Measurements from ENCODE around the gene SVIL.
A peak's percentile ranks its signal among the peaks of the same experiment; 100 is the strongest.
"Not testable (repeated sequence)": the region's sequence is repeated elsewhere in the genome, so short reads cannot be mapped to it uniquely, and the experiment has no call there.

SVIL gene

DNA sequence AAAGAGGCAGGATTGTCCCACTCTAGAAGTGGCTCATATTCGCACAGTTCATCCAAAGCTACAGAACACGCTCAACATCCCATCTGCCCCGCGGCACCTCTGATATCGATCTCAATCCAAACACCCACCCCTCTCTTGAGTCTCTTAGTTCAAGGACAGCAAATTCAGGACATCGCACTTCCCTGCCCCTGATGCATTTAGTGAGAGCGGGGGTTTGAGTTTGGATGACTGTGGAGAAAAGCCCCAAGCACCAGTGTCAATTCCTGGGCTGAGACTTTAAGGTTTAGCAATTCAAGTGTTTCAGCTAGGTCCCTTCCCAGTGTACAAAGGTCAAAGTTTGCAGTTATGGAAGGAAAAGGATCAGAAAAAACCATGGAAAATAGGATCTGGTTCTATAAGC lies 179.7 kb downstream of the SVIL start:
- no peak for DNase-seq (ENCODE audit: low read depth in 2 of 2)

DNA sequence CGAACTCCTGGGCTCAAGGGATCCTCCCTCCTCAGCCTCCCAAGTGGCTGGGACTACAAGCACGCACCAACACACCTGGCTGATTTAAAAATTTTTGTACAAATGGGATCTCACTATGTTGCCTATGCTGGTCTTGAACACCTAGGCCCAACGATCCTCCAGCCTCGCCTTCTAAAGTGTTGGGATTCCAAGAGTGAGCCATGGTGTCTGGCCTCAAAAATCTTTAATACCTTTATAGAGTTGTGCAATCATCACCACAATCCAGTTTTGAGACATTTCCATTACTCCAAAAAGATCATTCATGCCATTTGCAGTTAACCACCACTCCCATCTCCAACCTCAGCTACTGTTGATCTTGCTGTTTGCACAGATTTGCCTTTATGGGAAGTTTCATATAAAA lies 180.5 kb downstream of the SVIL start:
- DNase-seq (ENCODE audit: low read depth in 2 of 2): no peak

GRCh38 chr10:29452546-29452945 lies 182.2 kb downstream of the SVIL start:
- DNase-seq (ENCODE audit: low read depth in 2 of 2): no peak

GRCh38 chr10:29451946-29452345 lies 182.8 kb downstream of the SVIL start:
- no peak for DNase-seq (ENCODE audit: low read depth in 2 of 2)

GRCh38 chr10:29450405-29450804 lies 184.4 kb downstream of the SVIL start:
- no peak for DNase-seq (ENCODE audit: low read depth in 2 of 2)

DNA sequence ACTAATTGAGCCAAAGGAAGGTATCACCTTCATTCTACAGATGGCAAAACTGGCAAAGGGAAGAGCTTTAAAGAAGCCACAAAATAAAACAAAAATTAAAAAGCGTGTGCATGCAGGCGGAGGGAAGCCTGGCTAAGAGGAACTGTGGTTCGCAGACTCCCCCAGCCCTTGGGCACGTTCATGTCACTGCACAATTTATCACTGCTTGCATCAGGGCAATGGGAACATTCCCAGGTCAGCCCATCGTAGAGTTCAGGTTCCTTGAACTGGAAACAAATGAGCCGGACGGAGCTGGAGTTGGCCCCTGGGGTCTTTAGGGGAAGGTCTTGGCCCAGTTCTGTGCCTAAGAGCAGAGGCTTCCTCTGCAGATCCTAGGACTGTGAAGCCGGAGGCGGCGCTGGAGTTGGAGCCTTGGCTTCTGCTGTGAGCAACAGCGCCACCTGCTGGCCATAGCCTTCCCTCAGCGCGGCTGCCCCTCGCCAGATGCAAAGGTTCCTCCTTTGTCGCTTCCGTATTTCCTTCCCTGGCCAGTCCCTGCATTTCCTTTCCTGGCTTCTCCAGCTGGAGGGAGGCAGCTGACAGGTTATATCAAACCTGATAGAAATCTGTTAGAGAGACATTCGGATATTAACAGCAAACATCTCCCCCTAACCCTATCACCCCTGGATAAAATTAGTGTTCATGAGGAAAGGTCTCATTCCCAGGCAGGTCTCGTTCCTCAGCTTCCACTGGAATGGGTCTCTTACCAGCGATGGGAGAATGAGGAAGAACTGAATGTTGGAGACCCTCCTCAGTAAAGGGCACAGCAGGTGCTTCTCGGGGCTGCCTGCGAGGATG lies 185.8 kb downstream of the SVIL start:
- DNase-seq (ENCODE audit: low read depth in 2 of 2): peak; percentile 65 to 72

DNA sequence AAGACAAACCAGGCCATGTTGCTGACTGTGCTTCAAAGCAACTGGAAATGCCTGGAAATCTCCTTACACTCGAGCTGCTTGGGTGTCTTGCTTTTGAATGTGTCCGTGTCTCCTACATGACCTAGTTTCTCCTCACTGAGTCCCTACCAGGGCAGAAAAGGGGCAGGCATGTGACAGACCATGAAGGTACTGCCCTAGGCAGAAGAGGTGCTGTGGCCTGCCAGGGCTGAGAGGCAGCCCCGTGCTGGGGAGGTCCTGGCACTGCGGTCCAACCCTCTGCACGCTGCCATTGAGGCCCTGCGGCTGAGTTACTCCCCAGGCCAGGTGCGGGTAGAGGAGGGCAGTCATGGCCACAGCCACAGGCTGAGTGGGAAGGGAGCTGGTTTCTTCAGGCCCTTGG lies 186.6 kb downstream of the SVIL start:
- DNase-seq (ENCODE audit: low read depth in 2 of 2): no peak

- DNase-seq (ENCODE audit: low read depth in 2 of 2): no peak
Observed at GRCh38 chr10:29446327-29446726, 188.4 kb downstream of the SVIL start.

DNA sequence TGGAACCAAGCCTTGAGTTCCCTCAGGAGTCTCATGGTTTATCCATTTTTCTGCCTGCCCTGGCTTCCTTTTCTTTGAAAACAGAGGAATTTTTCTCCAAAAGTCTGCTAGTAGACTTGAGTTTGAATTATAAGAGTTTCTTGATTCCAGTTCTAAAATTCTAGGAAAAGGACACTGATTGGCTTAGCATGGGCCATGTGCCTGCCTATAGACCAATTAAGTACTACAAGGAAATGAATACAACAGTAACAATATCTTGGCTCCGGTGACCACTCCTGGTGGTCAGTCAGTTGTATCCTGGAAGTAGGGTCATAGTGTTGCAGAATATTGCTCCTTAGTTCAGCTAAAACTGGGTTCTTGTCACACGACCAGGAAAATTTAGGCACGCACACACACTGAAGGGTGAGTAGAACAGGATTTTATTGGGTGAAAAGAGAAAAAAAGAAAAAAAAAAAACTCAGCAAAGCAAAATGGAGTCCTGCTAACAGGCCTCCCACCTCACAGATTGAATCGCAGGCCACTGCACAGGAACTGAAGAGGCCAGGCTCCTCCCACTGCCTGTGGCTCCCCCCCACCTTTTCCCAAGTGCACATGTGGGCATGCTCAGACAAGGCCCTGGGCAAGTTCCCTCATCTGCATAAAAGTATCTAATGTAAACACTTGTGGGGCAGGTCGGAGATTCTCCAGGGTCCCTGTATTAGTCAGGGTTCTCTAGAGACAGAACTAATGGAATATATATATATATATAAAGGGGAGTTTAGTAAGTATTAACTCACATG lies 190.8 kb downstream of the SVIL start:
- DNase-seq (ENCODE audit: low read depth in 2 of 2): no peak

- no peak for DNase-seq (ENCODE audit: low read depth in 2 of 2)
Observed at GRCh38 chr10:29440981-29441380, 193.8 kb downstream of the SVIL start.

GRCh38 chr10:29439005-29439404 lies 195.8 kb downstream of the SVIL start:
- DNase-seq (ENCODE audit: low read depth in 2 of 2): not testable (repeated sequence)

DNA sequence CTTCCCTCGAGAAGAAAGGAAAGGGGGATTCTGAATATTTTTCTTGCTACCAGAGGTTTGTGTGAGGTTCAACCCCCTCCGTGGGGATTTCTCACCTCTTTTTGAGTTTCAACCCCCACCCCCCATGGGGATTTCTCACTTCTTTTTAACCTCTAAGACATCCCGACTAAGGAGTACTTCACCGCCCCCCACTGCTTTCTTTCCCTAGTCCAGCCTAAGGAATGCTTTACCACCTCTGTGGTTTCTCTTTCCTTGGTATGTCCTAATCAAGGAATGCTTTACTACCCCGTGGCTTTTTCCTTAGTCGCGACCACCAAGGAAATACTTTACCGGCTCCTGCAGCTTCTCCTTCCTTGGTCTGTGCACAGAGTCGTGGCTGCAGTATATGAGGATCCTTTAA lies 196.5 kb downstream of the SVIL start:
- DNase-seq (ENCODE audit: low read depth in 2 of 2): no peak

- no peak for DNase-seq (ENCODE audit: low read depth in 2 of 2)
Observed at GRCh38 chr10:29437871-29438270, 196.9 kb downstream of the SVIL start.

DNA sequence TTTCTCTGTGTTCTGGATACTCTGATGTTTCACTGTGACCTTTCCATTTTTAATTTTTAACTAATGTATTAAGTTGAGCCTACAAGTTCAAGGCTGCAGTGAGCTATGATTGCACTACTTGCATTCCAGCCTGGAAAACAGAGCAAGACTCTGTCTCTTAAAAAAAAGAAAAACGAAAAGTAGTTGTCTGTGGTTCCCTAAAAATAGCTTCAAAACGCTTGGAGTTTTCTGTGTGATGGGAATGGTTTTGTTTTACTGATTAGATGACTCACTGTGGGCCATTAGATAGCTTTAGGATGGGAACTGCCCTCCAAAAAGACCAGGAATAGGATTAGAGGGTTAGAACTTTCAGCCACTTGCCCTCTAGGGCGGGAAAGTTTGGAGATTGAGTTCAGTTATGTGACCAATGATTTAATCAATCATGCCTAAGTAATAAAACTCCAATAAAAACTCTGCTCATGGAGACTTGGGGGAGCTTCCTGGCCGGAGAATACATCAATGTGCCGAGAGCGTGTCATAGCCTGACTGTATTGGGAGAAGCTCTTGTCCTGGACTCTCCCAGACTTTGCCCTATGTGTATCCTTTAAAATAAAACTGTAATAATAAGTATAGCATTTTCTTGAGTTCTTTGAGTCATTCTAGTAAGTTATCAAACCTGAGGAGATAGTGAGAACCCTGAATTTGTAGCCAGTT lies 198.8 kb downstream of the SVIL start:
- no peak for DNase-seq (ENCODE audit: low read depth in 2 of 2)

DNA sequence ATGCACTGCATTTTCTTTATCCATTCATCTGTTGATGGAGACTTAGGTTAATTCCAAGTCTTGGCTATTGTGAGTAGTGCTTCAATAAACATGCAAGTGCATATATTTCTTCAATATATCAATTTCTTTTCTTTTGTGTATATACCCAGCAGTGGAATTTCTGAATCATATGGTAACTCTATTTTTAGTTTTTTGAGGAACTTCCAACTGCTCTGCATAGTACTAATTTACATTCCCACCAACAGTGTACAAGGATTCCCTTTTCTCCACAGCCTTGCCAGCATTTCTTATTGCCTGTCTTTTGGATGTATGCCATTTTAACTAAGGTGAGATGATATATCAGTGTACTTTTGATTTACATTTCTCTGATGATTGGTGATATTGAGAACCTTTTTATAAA lies 200.7 kb downstream of the SVIL start:
- no peak for DNase-seq (ENCODE audit: low read depth in 2 of 2)

DNA sequence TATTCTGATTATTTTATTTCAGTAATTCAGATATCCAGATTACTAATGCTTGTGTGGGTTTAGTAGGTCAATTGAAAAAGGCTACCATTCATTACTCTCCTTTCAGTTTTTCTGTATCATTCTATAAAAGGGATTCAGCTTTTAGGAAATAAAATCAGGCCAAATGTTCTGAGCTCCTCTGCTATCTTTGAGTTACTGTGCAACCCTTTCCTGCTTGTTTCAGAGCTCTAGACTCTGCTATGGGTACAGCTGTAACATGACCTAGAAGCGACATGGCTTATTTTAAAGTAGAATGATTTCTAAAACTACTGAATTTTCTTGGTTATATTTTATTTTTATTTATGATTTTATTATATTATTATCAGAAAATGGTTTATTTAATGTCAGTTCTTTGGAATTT lies 203.1 kb downstream of the SVIL start:
- no peak for DNase-seq (ENCODE audit: low read depth in 2 of 2)

DNA sequence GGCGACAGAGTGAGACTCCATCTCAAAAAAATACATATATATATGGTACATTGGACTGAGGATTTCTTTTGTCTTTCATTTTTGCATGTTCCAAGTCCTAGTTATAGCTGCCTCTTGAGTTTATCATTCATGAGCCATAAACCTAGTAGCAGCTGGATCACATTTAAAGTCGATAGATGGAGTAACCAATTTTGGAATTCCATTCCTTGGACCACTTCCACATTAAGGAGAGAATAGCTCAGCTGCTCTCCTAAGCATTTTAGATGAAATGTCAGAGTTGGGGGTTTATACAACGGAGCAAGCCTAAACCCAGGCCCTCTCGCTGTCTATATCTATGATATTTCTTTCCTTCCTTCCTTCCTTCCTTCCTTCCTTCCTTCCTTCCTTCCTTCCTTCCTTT lies 204.7 kb downstream of the SVIL start:
- DNase-seq (ENCODE audit: low read depth in 2 of 2): no peak

- no peak for DNase-seq (ENCODE audit: low read depth in 2 of 2)
Observed at GRCh38 chr10:29428486-29428885, 206.3 kb downstream of the SVIL start.

DNA sequence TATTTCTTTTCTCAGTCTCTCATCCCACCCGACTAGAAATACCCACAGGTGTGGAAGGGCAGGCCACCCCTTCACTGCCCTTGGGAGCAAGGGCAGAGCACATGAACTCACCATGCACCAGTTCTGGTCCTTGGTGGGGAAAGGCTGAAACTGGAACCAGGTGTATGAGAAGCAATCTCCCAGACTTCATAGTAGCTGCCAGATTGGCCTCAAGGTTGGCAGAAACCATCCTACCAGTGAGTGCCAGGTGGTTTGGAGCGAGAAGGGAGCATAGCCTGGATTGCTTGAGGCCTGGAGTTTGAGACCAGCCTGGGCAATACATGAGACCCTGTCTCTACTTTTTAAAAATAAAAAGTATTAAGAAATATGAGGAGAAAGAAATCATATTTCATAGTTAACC lies 207.1 kb downstream of the SVIL start:
- DNase-seq (ENCODE audit: low read depth in 2 of 2): no peak

GRCh38 chr10:29426420-29426819 lies 208.4 kb downstream of the SVIL start:
- DNase-seq (ENCODE audit: low read depth in 2 of 2): no peak

GRCh38 chr10:29424017-29424416 lies 210.8 kb downstream of the SVIL start:
- no peak for DNase-seq (ENCODE audit: low read depth in 2 of 2)

DNA sequence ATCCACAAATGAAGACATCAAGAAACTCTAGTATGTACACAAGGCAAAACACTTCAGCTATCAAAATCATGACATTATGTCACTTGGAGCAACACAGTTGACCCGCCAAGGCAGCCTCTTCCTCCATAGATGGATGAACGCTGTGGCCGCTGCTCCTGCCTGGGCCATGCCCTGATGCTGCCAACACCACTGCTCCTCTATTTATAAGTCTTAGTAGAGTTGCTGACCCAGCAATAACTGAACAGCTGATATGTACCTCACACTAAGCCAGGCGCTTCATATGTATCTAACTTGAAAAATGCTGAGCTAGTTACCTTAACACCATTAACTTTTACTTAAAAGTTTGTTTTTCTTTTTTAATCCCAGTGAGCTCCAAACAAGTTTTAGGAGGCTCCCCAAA lies 214.0 kb downstream of the SVIL start:
- no peak for DNase-seq (ENCODE audit: low read depth in 2 of 2)

GRCh38 chr10:29417324-29417723 lies 217.4 kb downstream of the SVIL start:
- no peak for DNase-seq (ENCODE audit: low read depth in 2 of 2)
